Upper lobe of left lung (tissue), 4 donors: Measurements from ENCODE around the gene TUBGCP2.

Source experiments
- CTCF ChIP-seq, 6 experiments: fragments of 450-650 bp in 4 of 6; fragments of 200-600 bp in 2 of 6; sonication (generic) in 2 of 6; IDR thresholded peaks; one replicate each; pipeline ENCODE4 v1.5.1; 2016 to 2019; ENCODE audit warnings: antibody characterized with exemption in 6 of 6
- EP300 ChIP-seq, 4 donors: sonication (generic); formaldehyde crosslinking; IDR thresholded peaks; one replicate each; pipeline ENCODE4 v1.5.1; 2017; ENCODE audit warnings: antibody characterized with exemption in 4 of 4, control low read depth in 2 of 4
- POLR2A ChIP-seq, 4 donors: fragments of 450-650 bp; IDR thresholded peaks; one replicate each; pipeline ENCODE4 v1.5.1; 2016 to 2017; ENCODE audit warnings: antibody characterized with exemption in 4 of 4, mild to moderate bottlenecking in 2 of 4

- TF ChIP-seq CTCF (IDR thresholded peaks at IDR 0.05), result no peak
- peak in 2 of 4 donors; percentile 57 to 65 for TF ChIP-seq POLR2A (IDR thresholded peaks at IDR 0.05)
- no peak for TF ChIP-seq EP300 (IDR thresholded peaks at IDR 0.05)
Measured at GRCh38 chr10:133357285-133358161, 48.9 kb upstream of the TUBGCP2 start, which contains the start of gene FUOM.
